CD4-positive, alpha-beta T cell treated with Interleukin-10 for 1 hour (primary cell): Measurements from ENCODE around the gene TEX101.

Source experiments
- DNase-seq: peaks from one replicate; pipeline ENCODE4 v3.0.0-alpha.2; 2020

The TEX101 gene

GRCh38 chr19:43450545-43450997, 35.9 kb downstream of the TEX101 start:
- DNase-seq: no peak

- no peak for DNase-seq
Measured at GRCh38 chr19:43452582-43452981, 37.9 kb downstream of the TEX101 start.

GRCh38 chr19:43454031-43454430, 39.3 kb downstream of the TEX101 start:
- no peak for DNase-seq

- no peak for DNase-seq
Measured at GRCh38 chr19:43455321-43456113, 40.8 kb downstream of the TEX101 start.

GRCh38 chr19:43457809-43458208, 43.1 kb downstream of the TEX101 start:
- DNase-seq: no peak

GRCh38 chr19:43460362-43461016, 45.8 kb downstream of the TEX101 start:
- DNase-seq: no peak

- DNase-seq: no peak
Measured at GRCh38 chr19:43461303-43461702, 46.6 kb downstream of the TEX101 start.

GRCh38 chr19:43462383-43462782, 47.7 kb downstream of the TEX101 start:
- DNase-seq: no peak

GRCh38 chr19:43462785-43463380, 48.2 kb downstream of the TEX101 start:
- DNase-seq: no peak

- peak; percentile 99 for DNase-seq
Measured at GRCh38 chr19:43463381-43464133, 48.9 kb downstream of the TEX101 start.

GRCh38 chr19:43464134-43464775, 49.6 kb downstream of the TEX101 start:
- DNase-seq: no peak

- no peak for DNase-seq
Measured at GRCh38 chr19:43465468-43466120, 50.9 kb downstream of the TEX101 start, which contains the start of gene LYPD3. TSS of gene LYPD3 (minus strand) at chr19:43465608. CDS start at chr19:43465571, 37 bp downstream.

GRCh38 chr19:43466793-43467192, 52.1 kb downstream of the TEX101 start:
- DNase-seq: no peak

GRCh38 chr19:43467276-43467675, 52.6 kb downstream of the TEX101 start:
- DNase-seq: no peak

- DNase-seq: no peak
Measured at GRCh38 chr19:43467730-43468129, 53.0 kb downstream of the TEX101 start.
